ENCODE data around the gene ZNF599. TPM values are rescaled to one million over a fixed set of nuclear protein-coding genes. Genes with fewer than 3 reads are reported as not detected.
A peak's percentile ranks its signal among the peaks of the same experiment; 100 is the strongest.

The ZNF599 gene
- total RNA-seq, 1 experiment from 2014 or later = 2.2 TPM

GRCh38 chr19:34733746-34734536 lies 39.1 kb downstream of the ZNF599 start, which contains the start of gene ZNF181:
Gene ZNF181 (plus strand): TSS chr19:34734243. CDS start chr19:34735038, 795 bp downstream.
- Histone ChIP-seq H3K27me3 (ENCODE audit: insufficient read depth, low read length) (no peaks in the 10 kb centered on the region), H3K79me2 (ENCODE audit: insufficient read depth, low read length) (no peaks in the 10 kb centered on the region), H2AFZ (ENCODE audit: low read depth, low read length, poor library complexity, severe bottlenecking) (peak within 1 kb of the TSS; percentile 47), H3K4me1 (ENCODE audit: control insufficient read depth in 1 of 2, insufficient read depth in 2 of 2, low read length in 2 of 2) (peaks cover 4 to 17% of the 10 kb centered on the region in 2 experiments; a peak in 2 of 4 replicates), H3K9ac (ENCODE audit: low read length) (peak within 1 kb of the TSS; percentile 71), H3K4me3 (replicated peaks in 1 of 2; ENCODE audit: low read depth in 1 of 2, low read length in 2 of 2) (peak within 1 kb of the TSS; percentile 50 to 70), H3K4me2 (ENCODE audit: low read length) (peak within 1 kb of the TSS; percentile 93), H4K20me1 (ENCODE audit: insufficient read depth) (no peaks in the 10 kb centered on the region), H3K27ac (ENCODE audit: low read depth, low read length) (peak within 1 kb of the TSS; percentile 72), H3K9me3 (ENCODE audit: control insufficient read depth in 1 of 2, insufficient read depth in 1 of 2, low read depth in 1 of 2, low read length in 2 of 2) (peaks cover 0 to 4% of the 10 kb centered on the region in 2 experiments; a peak in 1 of 4 replicates), H3K9me2 (ENCODE audit: insufficient read depth) (no peaks in the 10 kb centered on the region), H3K36me3 (ENCODE audit: control insufficient read depth in 1 of 2, insufficient read depth in 2 of 2, low read length in 2 of 2) (no peaks in the 10 kb centered on the region)
- RAD21 ChIA-PET (ENCODE audit: low non-redundant PET in 1 of 2, low total read pairs in 2 of 2, uncharacterized antibody in 2 of 2, unreplicated experiment in 2 of 2) = no interaction called here
- CTCF ChIA-PET = interaction anchor here (1.2 kb wide), 1 partner anchor 21 kb away, joined by 4 read pairs; no protein-coding TSS in a partner anchor
- DNase-seq (ENCODE audit: low read depth, low spot score) = peak; percentile 82
- intact Hi-C loops (cut with micrococcal nuclease) = loop anchor here (1.0 kb wide), 1 partner anchor 57 kb away; the partner anchor contains the start of genes SCGB2B2 and ZNF302
- BruUV-seq (replicated peaks) = no TSS peak
- ATAC-seq = peak; percentile 91
- POLR2A ChIA-PET = no interaction called here
- TF ChIP-seq TCF7L2 (IDR thresholded peaks at IDR 0.05; ENCODE audit: borderline replicate concordance, extremely low read depth, insufficient read depth, insufficient read length) = no peak
- TF ChIP-seq CTCF (IDR thresholded peaks at IDR 0.05 in 2 of 3, conservative IDR thresholded peaks at IDR 0.05 in 1 of 3; ENCODE audit: borderline replicate concordance in 1 of 3, insufficient read depth in 1 of 3, low read depth in 2 of 3, low read length in 2 of 3) = no peak
- TF ChIP-seq MAX (IDR thresholded peaks at IDR 0.05) = peak; percentile 18; the same call in 1 of the 2 replicates
- TF ChIP-seq ZNF274 (IDR thresholded peaks at IDR 0.05; ENCODE audit: low read depth, low read length) = no peak
- TF ChIP-seq YY1 (IDR thresholded peaks at IDR 0.05; ENCODE audit: extremely low read depth, insufficient replicate concordance, low read depth, low read length) = peak; percentile 84
- no peak for TF ChIP-seq RAD21 (IDR thresholded peaks at IDR 0.05; ENCODE audit: low read depth)
- TF ChIP-seq SIN3A (IDR thresholded peaks at IDR 0.05; ENCODE audit: low read depth) = peak; percentile 82
- no peak for TF ChIP-seq EZH2 (IDR thresholded peaks at IDR 0.05)
- 0 out of 2 replicates have a peak, but pooled peaks have one; percentile 33 for TF ChIP-seq SP1 (IDR thresholded peaks at IDR 0.05; ENCODE audit: low read depth)
- TF ChIP-seq ZBTB33 (IDR thresholded peaks at IDR 0.05; ENCODE audit: extremely low read depth, insufficient replicate concordance, low read length) = peak; percentile 35
- TF ChIP-seq POLR2A (IDR thresholded peaks at IDR 0.05; ENCODE audit: borderline replicate concordance, extremely low read depth, insufficient read depth, insufficient read length) = peak; percentile 47
- peak; percentile 46; the same call in 1 of the 2 replicates for TF ChIP-seq SRF (IDR thresholded peaks at IDR 0.05; ENCODE audit: low read depth)
- peak; percentile 49 for TF ChIP-seq EGR1 (IDR thresholded peaks at IDR 0.05; ENCODE audit: low read depth)
- peak; percentile 73 for TF ChIP-seq POLR2AphosphoS5 (IDR thresholded peaks at IDR 0.05; ENCODE audit: low read depth, low read length)
- no peak for TF ChIP-seq CEBPB (IDR thresholded peaks at IDR 0.05; ENCODE audit: low read depth)
- no peak for TF ChIP-seq FOSL1 (IDR thresholded peaks at IDR 0.05; ENCODE audit: low read depth)
- no peak for TF ChIP-seq ATF3 (IDR thresholded peaks at IDR 0.05)
- TF ChIP-seq EZH2phosphoT487 (IDR thresholded peaks at IDR 0.05; ENCODE audit: borderline replicate concordance) = no peak
- TF ChIP-seq ZFX (IDR thresholded peaks at IDR 0.05) = peak; percentile 94
- peak; percentile 84 for TF ChIP-seq ELF1 (IDR thresholded peaks at IDR 0.05; ENCODE audit: borderline replicate concordance, low read depth)
- TF ChIP-seq CBX3 (IDR thresholded peaks at IDR 0.05; ENCODE audit: low read depth) = 0 out of 2 replicates have a peak, but pooled peaks have one; percentile 54
- no peak for TF ChIP-seq JUND (IDR thresholded peaks at IDR 0.05)
